ENCODE results near the gene ENHO. TPM values are rescaled to one million over a fixed set of nuclear protein-coding genes. Genes with fewer than 3 reads are reported as not detected.

Gene ENHO
- total and polyA plus RNA-seq, 2 of the 8 experiments (the other 6 are each of a cell fraction or from before 2014, with no cell fraction given) = 12.2 to 49.4 TPM

GRCh38 chr9:34514401-34514800 lies 8.4 kb downstream of the ENHO start (continued):
- TF ChIP-seq, protein P1, sequence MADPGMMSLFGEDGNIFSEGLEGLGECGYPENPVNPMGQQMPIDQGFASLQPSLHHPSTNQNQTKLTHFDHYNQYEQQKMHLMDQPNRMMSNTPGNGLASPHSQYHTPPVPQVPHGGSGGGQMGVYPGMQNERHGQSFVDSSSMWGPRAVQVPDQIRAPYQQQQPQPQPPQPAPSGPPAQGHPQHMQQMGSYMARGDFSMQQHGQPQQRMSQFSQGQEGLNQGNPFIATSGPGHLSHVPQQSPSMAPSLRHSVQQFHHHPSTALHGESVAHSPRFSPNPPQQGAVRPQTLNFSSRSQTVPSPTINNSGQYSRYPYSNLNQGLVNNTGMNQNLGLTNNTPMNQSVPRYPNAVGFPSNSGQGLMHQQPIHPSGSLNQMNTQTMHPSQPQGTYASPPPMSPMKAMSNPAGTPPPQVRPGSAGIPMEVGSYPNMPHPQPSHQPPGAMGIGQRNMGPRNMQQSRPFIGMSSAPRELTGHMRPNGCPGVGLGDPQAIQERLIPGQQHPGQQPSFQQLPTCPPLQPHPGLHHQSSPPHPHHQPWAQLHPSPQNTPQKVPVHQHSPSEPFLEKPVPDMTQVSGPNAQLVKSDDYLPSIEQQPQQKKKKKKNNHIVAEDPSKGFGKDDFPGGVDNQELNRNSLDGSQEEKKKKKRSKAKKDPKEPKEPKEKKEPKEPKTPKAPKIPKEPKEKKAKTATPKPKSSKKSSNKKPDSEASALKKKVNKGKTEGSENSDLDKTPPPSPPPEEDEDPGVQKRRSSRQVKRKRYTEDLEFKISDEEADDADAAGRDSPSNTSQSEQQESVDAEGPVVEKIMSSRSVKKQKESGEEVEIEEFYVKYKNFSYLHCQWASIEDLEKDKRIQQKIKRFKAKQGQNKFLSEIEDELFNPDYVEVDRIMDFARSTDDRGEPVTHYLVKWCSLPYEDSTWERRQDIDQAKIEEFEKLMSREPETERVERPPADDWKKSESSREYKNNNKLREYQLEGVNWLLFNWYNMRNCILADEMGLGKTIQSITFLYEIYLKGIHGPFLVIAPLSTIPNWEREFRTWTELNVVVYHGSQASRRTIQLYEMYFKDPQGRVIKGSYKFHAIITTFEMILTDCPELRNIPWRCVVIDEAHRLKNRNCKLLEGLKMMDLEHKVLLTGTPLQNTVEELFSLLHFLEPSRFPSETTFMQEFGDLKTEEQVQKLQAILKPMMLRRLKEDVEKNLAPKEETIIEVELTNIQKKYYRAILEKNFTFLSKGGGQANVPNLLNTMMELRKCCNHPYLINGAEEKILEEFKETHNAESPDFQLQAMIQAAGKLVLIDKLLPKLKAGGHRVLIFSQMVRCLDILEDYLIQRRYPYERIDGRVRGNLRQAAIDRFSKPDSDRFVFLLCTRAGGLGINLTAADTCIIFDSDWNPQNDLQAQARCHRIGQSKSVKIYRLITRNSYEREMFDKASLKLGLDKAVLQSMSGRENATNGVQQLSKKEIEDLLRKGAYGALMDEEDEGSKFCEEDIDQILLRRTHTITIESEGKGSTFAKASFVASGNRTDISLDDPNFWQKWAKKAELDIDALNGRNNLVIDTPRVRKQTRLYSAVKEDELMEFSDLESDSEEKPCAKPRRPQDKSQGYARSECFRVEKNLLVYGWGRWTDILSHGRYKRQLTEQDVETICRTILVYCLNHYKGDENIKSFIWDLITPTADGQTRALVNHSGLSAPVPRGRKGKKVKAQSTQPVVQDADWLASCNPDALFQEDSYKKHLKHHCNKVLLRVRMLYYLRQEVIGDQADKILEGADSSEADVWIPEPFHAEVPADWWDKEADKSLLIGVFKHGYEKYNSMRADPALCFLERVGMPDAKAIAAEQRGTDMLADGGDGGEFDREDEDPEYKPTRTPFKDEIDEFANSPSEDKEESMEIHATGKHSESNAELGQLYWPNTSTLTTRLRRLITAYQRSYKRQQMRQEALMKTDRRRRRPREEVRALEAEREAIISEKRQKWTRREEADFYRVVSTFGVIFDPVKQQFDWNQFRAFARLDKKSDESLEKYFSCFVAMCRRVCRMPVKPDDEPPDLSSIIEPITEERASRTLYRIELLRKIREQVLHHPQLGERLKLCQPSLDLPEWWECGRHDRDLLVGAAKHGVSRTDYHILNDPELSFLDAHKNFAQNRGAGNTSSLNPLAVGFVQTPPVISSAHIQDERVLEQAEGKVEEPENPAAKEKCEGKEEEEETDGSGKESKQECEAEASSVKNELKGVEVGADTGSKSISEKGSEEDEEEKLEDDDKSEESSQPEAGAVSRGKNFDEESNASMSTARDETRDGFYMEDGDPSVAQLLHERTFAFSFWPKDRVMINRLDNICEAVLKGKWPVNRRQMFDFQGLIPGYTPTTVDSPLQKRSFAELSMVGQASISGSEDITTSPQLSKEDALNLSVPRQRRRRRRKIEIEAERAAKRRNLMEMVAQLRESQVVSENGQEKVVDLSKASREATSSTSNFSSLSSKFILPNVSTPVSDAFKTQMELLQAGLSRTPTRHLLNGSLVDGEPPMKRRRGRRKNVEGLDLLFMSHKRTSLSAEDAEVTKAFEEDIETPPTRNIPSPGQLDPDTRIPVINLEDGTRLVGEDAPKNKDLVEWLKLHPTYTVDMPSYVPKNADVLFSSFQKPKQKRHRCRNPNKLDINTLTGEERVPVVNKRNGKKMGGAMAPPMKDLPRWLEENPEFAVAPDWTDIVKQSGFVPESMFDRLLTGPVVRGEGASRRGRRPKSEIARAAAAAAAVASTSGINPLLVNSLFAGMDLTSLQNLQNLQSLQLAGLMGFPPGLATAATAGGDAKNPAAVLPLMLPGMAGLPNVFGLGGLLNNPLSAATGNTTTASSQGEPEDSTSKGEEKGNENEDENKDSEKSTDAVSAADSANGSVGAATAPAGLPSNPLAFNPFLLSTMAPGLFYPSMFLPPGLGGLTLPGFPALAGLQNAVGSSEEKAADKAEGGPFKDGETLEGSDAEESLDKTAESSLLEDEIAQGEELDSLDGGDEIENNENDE (IDR thresholded peaks at IDR 0.05; ENCODE audit: insufficient replicate concordance, low read length) = no peak
- TF ChIP-seq SUZ12 (IDR thresholded peaks at IDR 0.05; ENCODE audit: low read length) (no peak), MAFK (IDR thresholded peaks at IDR 0.05; ENCODE audit: low read depth, low read length) (no peak), SRF (IDR thresholded peaks at IDR 0.05; ENCODE audit: low read depth, low read length) (no peak), SIX5 (IDR thresholded peaks at IDR 0.05; ENCODE audit: low read depth, low read length) (no peak), NRF1 (IDR thresholded peaks at IDR 0.05; ENCODE audit: low read depth, low read length) (no peak), SP1 (IDR thresholded peaks at IDR 0.05; ENCODE audit: low read depth, low read length) (no peak)
- TF ChIP-seq, protein P2, sequence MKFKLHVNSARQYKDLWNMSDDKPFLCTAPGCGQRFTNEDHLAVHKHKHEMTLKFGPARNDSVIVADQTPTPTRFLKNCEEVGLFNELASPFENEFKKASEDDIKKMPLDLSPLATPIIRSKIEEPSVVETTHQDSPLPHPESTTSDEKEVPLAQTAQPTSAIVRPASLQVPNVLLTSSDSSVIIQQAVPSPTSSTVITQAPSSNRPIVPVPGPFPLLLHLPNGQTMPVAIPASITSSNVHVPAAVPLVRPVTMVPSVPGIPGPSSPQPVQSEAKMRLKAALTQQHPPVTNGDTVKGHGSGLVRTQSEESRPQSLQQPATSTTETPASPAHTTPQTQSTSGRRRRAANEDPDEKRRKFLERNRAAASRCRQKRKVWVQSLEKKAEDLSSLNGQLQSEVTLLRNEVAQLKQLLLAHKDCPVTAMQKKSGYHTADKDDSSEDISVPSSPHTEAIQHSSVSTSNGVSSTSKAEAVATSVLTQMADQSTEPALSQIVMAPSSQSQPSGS (IDR thresholded peaks at IDR 0.05; ENCODE audit: low read length) = no peak
